Brain microvascular endothelial cell (primary cell): Measurements from ENCODE around the gene FOXN4.

ENCODE experiments used
- DNase-seq: peaks from one replicate; pipeline ENCODE4 v3.0.0-alpha.2; 2020
- H3K27ac ChIP-seq: fragments of 250-450 bp; sonication (Bioruptor Pico); 2 replicates; pipeline ENCODE4 v1.5.1; 2020; ENCODE audit warnings: mild to moderate bottlenecking, moderate library complexity
- H3K27me3 ChIP-seq: fragments of 250-450 bp; sonication (Bioruptor Pico); replicated peaks from 2 replicates; pipeline ENCODE4 v1.5.1; 2020; ENCODE audit warnings: mild to moderate bottlenecking
- H3K36me3 ChIP-seq: fragments of 250-450 bp; sonication (Bioruptor Pico); replicated peaks from 2 replicates; pipeline ENCODE4 v1.5.1; 2020; ENCODE audit warnings: mild to moderate bottlenecking
- H3K4me3 ChIP-seq: 2 replicates; pipeline ENCODE4 v1.5.1; 2011; ENCODE audit warnings: low read depth, mild to moderate bottlenecking, control low read depth, low read length, moderate library complexity
- in situ Hi-C: cut with HindIII; loops from 2 replicates; pipeline ENCODE4 v1.10.0; 2017; ENCODE audit warnings: low sequenced_read_pairs, low pct_ligation_motif_present
- TF ChIP-seq, protein P1 (sequence below): IDR thresholded peaks from 2 replicates; pipeline ENCODE4 v1.5.1; 2011; ENCODE audit warnings: low read depth, mild to moderate bottlenecking, moderate library complexity, low read length, control low read depth, inconsistent platforms; ENCODE audit errors: missing control alignments

Gene FOXN4

DNA sequence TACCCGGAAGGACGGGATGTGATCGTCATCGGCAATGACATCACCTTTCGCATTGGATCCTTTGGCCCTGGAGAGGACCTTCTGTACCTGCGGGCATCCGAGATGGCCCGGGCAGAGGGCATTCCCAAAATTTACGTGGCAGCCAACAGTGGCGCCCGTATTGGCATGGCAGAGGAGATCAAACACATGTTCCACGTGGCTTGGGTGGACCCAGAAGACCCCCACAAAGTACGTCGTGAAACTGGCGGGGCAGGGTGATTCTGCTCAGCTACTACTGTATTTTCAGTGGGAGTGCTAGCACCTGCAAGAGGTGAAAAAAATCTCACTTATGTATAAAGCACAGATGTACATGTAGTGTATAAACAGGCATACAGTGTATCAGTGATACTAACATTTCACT, 62.9 kb downstream of the FOXN4 start:
- no peak overlapping the region for H3K27ac ChIP-seq
- DNase-seq: no peak
- TF ChIP-seq, protein P1, sequence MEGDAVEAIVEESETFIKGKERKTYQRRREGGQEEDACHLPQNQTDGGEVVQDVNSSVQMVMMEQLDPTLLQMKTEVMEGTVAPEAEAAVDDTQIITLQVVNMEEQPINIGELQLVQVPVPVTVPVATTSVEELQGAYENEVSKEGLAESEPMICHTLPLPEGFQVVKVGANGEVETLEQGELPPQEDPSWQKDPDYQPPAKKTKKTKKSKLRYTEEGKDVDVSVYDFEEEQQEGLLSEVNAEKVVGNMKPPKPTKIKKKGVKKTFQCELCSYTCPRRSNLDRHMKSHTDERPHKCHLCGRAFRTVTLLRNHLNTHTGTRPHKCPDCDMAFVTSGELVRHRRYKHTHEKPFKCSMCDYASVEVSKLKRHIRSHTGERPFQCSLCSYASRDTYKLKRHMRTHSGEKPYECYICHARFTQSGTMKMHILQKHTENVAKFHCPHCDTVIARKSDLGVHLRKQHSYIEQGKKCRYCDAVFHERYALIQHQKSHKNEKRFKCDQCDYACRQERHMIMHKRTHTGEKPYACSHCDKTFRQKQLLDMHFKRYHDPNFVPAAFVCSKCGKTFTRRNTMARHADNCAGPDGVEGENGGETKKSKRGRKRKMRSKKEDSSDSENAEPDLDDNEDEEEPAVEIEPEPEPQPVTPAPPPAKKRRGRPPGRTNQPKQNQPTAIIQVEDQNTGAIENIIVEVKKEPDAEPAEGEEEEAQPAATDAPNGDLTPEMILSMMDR: no peak
- H3K27me3 ChIP-seq: no peaks in the 10 kb centered on the region
- H3K36me3 ChIP-seq: no peaks in the 10 kb centered on the region
- H3K4me3 ChIP-seq: no peak overlapping the region
- in situ Hi-C loops: no loop called here

DNA sequence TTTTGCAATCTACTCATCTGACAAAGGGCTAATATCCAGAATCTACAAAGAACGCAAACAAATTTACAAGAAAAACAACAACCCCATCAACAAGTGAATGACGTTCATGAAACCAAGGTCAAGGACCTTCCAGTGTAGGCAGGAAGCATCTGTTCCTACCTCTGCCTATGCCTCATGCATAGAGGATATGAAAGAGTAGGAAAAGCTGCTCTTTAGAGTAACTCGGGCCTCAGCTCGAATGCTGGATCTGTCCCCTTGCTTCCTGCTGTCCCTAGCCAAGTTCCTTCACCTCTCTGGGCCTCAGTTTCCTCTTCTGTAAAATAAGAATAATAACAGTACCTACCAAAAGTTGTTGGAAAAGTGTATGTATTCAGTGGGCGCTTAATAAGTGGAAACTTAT, 65.0 kb downstream of the FOXN4 start:
- in situ Hi-C loops: no loop called here
- no peak for DNase-seq
- Histone ChIP-seq H3K27ac (no peak overlapping the region), H3K4me3 (no peak overlapping the region), H3K36me3 (no peaks in the 10 kb centered on the region), H3K27me3 (no peaks in the 10 kb centered on the region)
- TF ChIP-seq, protein P1: no peak

DNA sequence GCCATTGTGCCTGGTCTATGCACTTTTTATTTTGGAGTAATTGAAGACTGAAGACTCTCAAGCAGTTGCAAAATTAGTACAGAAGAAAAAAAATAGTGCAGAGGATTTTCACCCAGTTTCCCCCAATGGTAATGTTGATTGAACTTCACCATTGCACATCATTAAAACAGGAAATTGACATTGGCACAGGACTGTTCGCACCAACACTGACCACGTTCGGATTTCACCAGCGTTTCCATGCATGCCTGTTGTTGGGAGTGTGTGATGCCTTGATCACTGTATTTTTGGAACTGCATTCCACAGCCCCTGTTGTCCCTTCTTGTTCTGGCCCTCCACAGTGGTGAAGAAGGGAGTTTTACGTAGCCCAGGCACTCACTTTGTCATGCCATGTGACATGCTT, 67.1 kb downstream of the FOXN4 start:
- H3K36me3 ChIP-seq: no peaks in the 10 kb centered on the region
- no peak overlapping the region for H3K27ac ChIP-seq
- no peak overlapping the region for H3K4me3 ChIP-seq
- H3K27me3 ChIP-seq: no peaks in the 10 kb centered on the region
- no peak for DNase-seq
- in situ Hi-C loops: no loop called here
- TF ChIP-seq, protein P1: no peak

DNA sequence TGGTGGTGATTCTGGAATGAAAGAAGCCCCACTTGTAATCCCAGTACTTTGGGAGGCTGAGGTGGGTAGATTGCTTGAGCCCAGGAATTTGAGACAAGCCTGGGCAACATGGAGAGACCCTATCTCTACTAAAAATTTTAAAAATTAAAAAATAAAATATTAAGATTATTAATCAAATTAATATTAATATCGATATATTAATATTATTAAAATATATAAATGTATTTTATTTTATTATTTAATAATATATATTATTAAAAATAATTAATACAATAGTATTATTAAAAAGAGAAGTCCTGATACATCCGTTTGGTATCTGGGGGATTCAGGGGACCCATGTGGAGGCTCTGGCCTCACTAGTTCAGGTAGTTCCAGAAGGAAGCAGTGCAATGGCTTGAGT, 68.7 kb downstream of the FOXN4 start:
- in situ Hi-C loops: no loop called here
- H3K36me3 ChIP-seq: no peaks in the 10 kb centered on the region
- no peak overlapping the region for H3K27ac ChIP-seq
- TF ChIP-seq, protein P1: no peak
- H3K4me3 ChIP-seq: no peak overlapping the region
- DNase-seq: no peak
- no peaks in the 10 kb centered on the region for H3K27me3 ChIP-seq

DNA sequence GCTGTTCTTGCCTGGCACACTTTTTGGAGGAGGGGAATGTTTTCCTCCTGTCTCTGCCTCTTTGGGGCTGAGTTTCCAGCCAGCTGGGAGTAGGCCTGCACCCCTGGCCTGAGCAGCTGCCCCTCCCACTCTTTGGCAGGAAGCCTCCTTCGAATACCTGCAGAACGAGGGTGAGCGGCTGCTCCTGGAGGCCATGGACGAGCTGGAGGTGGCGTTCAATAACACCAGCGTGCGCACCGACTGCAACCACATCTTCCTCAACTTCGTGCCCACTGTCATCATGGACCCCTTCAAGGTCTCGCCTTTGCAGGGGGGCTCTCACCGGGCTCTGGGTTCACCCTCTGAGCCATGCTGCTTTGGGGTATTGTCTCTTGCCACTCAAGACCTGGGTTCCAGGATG, 69.4 kb downstream of the FOXN4 start:
- Histone ChIP-seq H3K27me3 (no peaks in the 10 kb centered on the region), H3K36me3 (no peaks in the 10 kb centered on the region), H3K27ac (no peak overlapping the region), H3K4me3 (no peak overlapping the region)
- TF ChIP-seq, protein P1: no peak
- in situ Hi-C loops: no loop called here
- DNase-seq: no peak

DNA sequence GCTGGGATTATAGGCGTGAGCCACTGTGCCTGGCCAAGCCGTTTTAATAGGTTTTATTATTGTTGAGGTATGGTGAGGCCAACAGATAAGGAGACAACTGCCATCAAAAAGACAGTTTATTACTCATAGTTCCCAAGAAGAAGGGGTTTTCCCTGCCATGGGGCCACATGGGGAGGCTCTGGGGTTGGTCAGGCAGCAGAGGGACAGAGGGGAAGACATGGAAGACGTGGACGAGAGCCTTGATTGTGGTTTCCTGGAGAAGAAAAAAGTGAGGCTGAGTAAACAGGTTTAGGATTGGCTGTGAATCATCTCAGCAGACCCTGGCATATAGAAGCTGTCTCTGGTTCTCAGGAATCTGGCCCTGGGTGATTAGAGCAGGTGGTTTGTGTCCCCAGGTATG, 69.9 kb downstream of the FOXN4 start:
- H3K36me3 ChIP-seq: no peaks in the 10 kb centered on the region
- in situ Hi-C loops: no loop called here
- DNase-seq: no peak
- no peak overlapping the region for H3K27ac ChIP-seq
- TF ChIP-seq, protein P1: no peak
- H3K4me3 ChIP-seq: no peak overlapping the region
- no peaks in the 10 kb centered on the region for H3K27me3 ChIP-seq
